Gastroesophageal sphincter (tissue), 4 donors: Measurements from ENCODE around the gene IFI30. TPM values are rescaled to one million over a fixed set of nuclear protein-coding genes. Genes with fewer than 3 reads are reported as not detected.

Source experiments
- ATAC-seq: fragments of 150-250 bp; one replicate; pipeline ENCODE4 v1.9.1; 2016; ENCODE audit warnings: mild to moderate bottlenecking, moderate library complexity
- H3K27ac ChIP-seq, 4 donors: fragments of 200-600 bp; sonication (generic) in 3 of 4; 1 replicate in 3 of 4; 2 replicates in 1 of 4; pipeline ENCODE4 v1.5.1; 2016 to 2019
- H3K27me3 ChIP-seq: fragments of 200-600 bp; sonication (generic); one replicate; pipeline ENCODE4 v1.5.1; 2019
- H3K36me3 ChIP-seq, 2 donors: fragments of 200-600 bp; sonication (generic); one replicate each; pipeline ENCODE4 v1.5.1; 2019; ENCODE audit warnings: control low read depth in 1 of 2
- H3K4me1 ChIP-seq, 3 donors: fragments of 200-600 bp; sonication (generic); 1 replicate in 2 of 3; 2 replicates in 1 of 3; pipeline ENCODE4 v1.5.1; 2016 to 2019; ENCODE audit warnings: control low read depth in 2 of 3
- H3K4me3 ChIP-seq, 2 donors: fragments of 200-600 bp; sonication (generic); one replicate each; pipeline ENCODE4 v1.5.1; 2019; ENCODE audit warnings: mild to moderate bottlenecking in 1 of 2, moderate library complexity in 1 of 2
- H3K9me3 ChIP-seq, 3 donors: fragments of 200-600 bp; sonication (generic); one replicate each; pipeline ENCODE4 v1.5.1; 2017 to 2019; ENCODE audit warnings: control low read depth in 2 of 3
- CTCF ChIP-seq, 4 experiments: fragments of 200-600 bp in 2 of 4; fragments of 450-650 bp in 2 of 4; sonication (generic) in 1 of 4; IDR thresholded peaks; one replicate each; pipeline ENCODE4 v1.5.1; 2017 to 2019; ENCODE audit warnings: antibody characterized with exemption in 4 of 4, mild to moderate bottlenecking in 2 of 4, moderate library complexity in 2 of 4
- EP300 ChIP-seq: sonication (generic); formaldehyde crosslinking; IDR thresholded peaks from one replicate; pipeline ENCODE4 v1.6.1; 2017; ENCODE audit warnings: antibody characterized with exemption, mild to moderate bottlenecking
- POLR2A ChIP-seq, 2 donors: fragments of 450-650 bp; IDR thresholded peaks; one replicate each; pipeline ENCODE4 v1.6.1; 2017; ENCODE audit warnings: antibody characterized with exemption in 2 of 2, mild to moderate bottlenecking in 2 of 2, moderate library complexity in 1 of 2
- POLR2AphosphoS5 ChIP-seq: sonication (generic); formaldehyde crosslinking; IDR thresholded peaks from one replicate; pipeline ENCODE4 v1.6.1; 2017; ENCODE audit warnings: antibody characterized with exemption
- WGBS, 2 donors: methylation state at CpG; one replicate each; pipeline ENCODE4 v1.1.5; 2018; ENCODE audit warnings: low coverage in 1 of 2; 5-methylcytosine and 5-hydroxymethylcytosine counted together
- total RNA-seq, 4 donors: library from RNA; depleted of rRNA; stranded (reverse); fragments of >200 nt; gene quantifications; one replicate each; pipeline ENCODE4 v1.1.0, GENCODE V29; 2016

Gene IFI30
- total RNA-seq, 4 donors from 2014 or later: 4.4 to 79.6 (median 40.8) TPM

GRCh38 chr19:18202397-18202777, 28.8 kb downstream of the IFI30 start:
- Histone ChIP-seq H3K4me1 (peaks cover 0 to 38% (median 16%) of the 10 kb centered on the region in 3 donors), H3K9me3 (no peaks in the 10 kb centered on the region), H3K36me3 (peaks cover 0 to 47% of the 10 kb centered on the region in 2 donors), H3K27me3 (no peaks in the 10 kb centered on the region), H3K27ac (peak overlapping the region in 3 of 4 donors; percentile 82 to 94 (median 86)), H3K4me3 (no peak overlapping the region)
- ATAC-seq: no peak
- TF ChIP-seq EP300 (no peak), POLR2AphosphoS5 (no peak), POLR2A (IDR thresholded peaks at IDR 0.05) (no peak), CTCF (IDR thresholded peaks at IDR 0.05) (no peak)
- 66% methylated on average over 10 of the region's 24 CpGs; no CpG with 5 or more reads in 1 of the 2 donors for WGBS, 2 donors

GRCh38 chr19:18202778-18203407, 29.3 kb downstream of the IFI30 start:
- Histone ChIP-seq H3K36me3 (peaks cover 0 to 42% of the 10 kb centered on the region in 2 donors), H3K4me1 (peaks cover 0 to 43% (median 16%) of the 10 kb centered on the region in 3 donors), H3K9me3 (no peaks in the 10 kb centered on the region), H3K27me3 (no peaks in the 10 kb centered on the region), H3K27ac (peak overlapping the region in 3 of 4 donors; percentile 82 to 94 (median 86)), H3K4me3 (peak overlapping the region; percentile 50 to 77)
- no peak for TF ChIP-seq POLR2A (IDR thresholded peaks at IDR 0.05)
- no peak for TF ChIP-seq POLR2AphosphoS5
- TF ChIP-seq CTCF (IDR thresholded peaks at IDR 0.05): peak in 3 of 4 experiments; percentile 20 to 53 (median 33)
- WGBS, 2 donors: 0% methylated on average over 1 of the region's 32 CpGs; no CpG with 5 or more reads in 1 of the 2 donors
- no peak for ATAC-seq

GRCh38 chr19:18203408-18203862, 29.8 kb downstream of the IFI30 start:
- H3K4me1 ChIP-seq: peaks cover 0 to 49% (median 16%) of the 10 kb centered on the region in 3 donors
- no peaks in the 10 kb centered on the region for H3K9me3 ChIP-seq
- WGBS, 2 donors: 6% methylated on average over 11 of the region's 38 CpGs; no CpG with 5 or more reads in 1 of the 2 donors
- peak overlapping the region in 3 of 4 donors; percentile 82 to 94 (median 86) for H3K27ac ChIP-seq
- H3K36me3 ChIP-seq: peaks cover 0 to 37% of the 10 kb centered on the region in 2 donors
- H3K4me3 ChIP-seq: peak overlapping the region; percentile 50 to 77
- no peak for TF ChIP-seq EP300
- no peak for TF ChIP-seq CTCF (IDR thresholded peaks at IDR 0.05)
- TF ChIP-seq POLR2AphosphoS5: no peak
- TF ChIP-seq POLR2A (IDR thresholded peaks at IDR 0.05): no peak
- ATAC-seq: no peak
- H3K27me3 ChIP-seq: peaks cover 4% of the 10 kb centered on the region

- ATAC-seq: peak; percentile 96
- Histone ChIP-seq H3K27ac (peak within 1 kb of the TSS; percentile 94 to 99 (median 96)), H3K9me3 (no peaks in the 10 kb centered on the region), H3K36me3 (peaks cover 0 to 32% of the 10 kb centered on the region in 2 donors), H3K4me3 (peak within 1 kb of the TSS; percentile 64 to 77), H3K27me3 (peaks cover 8% of the 10 kb centered on the region), H3K4me1 (peaks cover 0 to 49% (median 16%) of the 10 kb centered on the region in 3 donors)
- no CpG with 5 or more reads among the region's 50 CpGs for WGBS, 2 donors
- TF ChIP-seq POLR2A (IDR thresholded peaks at IDR 0.05) (peak; percentile 53 to 57), EP300 (peak; percentile 98), POLR2AphosphoS5 (peak; percentile 85), CTCF (IDR thresholded peaks at IDR 0.05) (no peak)
These were observed 30.3 kb downstream of the IFI30 start, which contains the start of gene RAB3A for GRCh38 chr19:18203863-18204393. Gene RAB3A (minus strand): TSS chr19:18204042. CDS start chr19:18202740, 1,302 bp downstream.
